K562 (cell line): ENCODE measurements around the gene MS4A2. TPM values are rescaled to one million over a fixed set of nuclear protein-coding genes. Genes with fewer than 3 reads are reported as not detected.

Experiments
- EP300 ChIP-seq: IDR thresholded peaks from 2 replicates; pipeline ENCODE4 v1.6.1; 2012; ENCODE audit warnings: low read length, improper control_type of control experiment
- KLF16 ChIP-seq: IDR thresholded peaks from 2 replicates; pipeline ENCODE4 v1.6.1; 2016; ENCODE audit warnings: antibody characterized with exemption
- NFATC3 ChIP-seq: fragments of 450-650 bp; IDR thresholded peaks from 2 replicates; pipeline ENCODE4 v1.6.1; 2017; ENCODE audit warnings: mild to moderate bottlenecking
- NR2F6 ChIP-seq: fragments of 450-650 bp; formaldehyde crosslinking; IDR thresholded peaks from 2 replicates; pipeline ENCODE4 v1.4.0; 2020; ENCODE audit warnings: mild to moderate bottlenecking
- NRF1 ChIP-seq, 2 experiments: fragments of 450-650 bp; IDR thresholded peaks in 1 of 2; conservative IDR thresholded peaks in 1 of 2; 2 replicates each; pipeline ENCODE4 v1.6.1; 2014; ENCODE audit warnings: mild to moderate bottlenecking in 2 of 2
- SP2 ChIP-seq: IDR thresholded peaks from 2 replicates; pipeline ENCODE4 v1.6.1; 2011; ENCODE audit warnings: mild to moderate bottlenecking, low read depth, low read length, moderate library complexity; ENCODE audit not compliant: poor library complexity, severe bottlenecking; ENCODE audit errors: extremely low read depth
- XRCC3 ChIP-seq: fragments of 450-650 bp; IDR thresholded peaks from 2 replicates; pipeline ENCODE4 v1.6.1; 2017; ENCODE audit warnings: mild to moderate bottlenecking, moderate library complexity
- ZKSCAN8 ChIP-seq: fragments of 200-800 bp; sonication (Bioruptor generic); IDR thresholded peaks from 2 replicates; pipeline ENCODE4 v1.6.1; 2016; ENCODE audit warnings: missing genetic modification characterization, missing compliant biosample characterization
- ZNF124 ChIP-seq: sonication (generic); formaldehyde crosslinking; IDR thresholded peaks from 2 replicates; pipeline ENCODE4 v1.8.1; 2022; ENCODE audit warnings: missing genetic modification reagents
- ZNF175 ChIP-seq: fragments of 200-800 bp; sonication (Bioruptor generic); IDR thresholded peaks from 2 replicates; pipeline ENCODE4 v1.6.1; 2016; ENCODE audit warnings: low read depth, mild to moderate bottlenecking, missing genetic modification characterization, missing compliant biosample characterization
- ZNF324 ChIP-seq: fragments of 250-450 bp; sonication (Bioruptor Pico); IDR thresholded peaks from 2 replicates; pipeline ENCODE4 v1.4.0; 2020; ENCODE audit warnings: mild to moderate bottlenecking
- ZNF347 ChIP-seq: fragments of 450-650 bp; formaldehyde crosslinking; IDR thresholded peaks from 2 replicates; pipeline ENCODE4 v1.4.0; 2020; ENCODE audit warnings: low read depth, mild to moderate bottlenecking, moderate library complexity
- ZSCAN32 ChIP-seq: fragments of 450-650 bp; formaldehyde crosslinking; IDR thresholded peaks from 2 replicates; pipeline ENCODE4 v1.4.0; 2020; ENCODE audit warnings: mild to moderate bottlenecking, moderate library complexity
- polyA plus RNA-seq, 8 experiments: library from polyadenylated mRNA; depleted of rRNA in 4 of 8; stranded (reverse) in 5 of 8; unstranded in 3 of 8; fragments of >200 nt; fragmentation: Nextera tagmentation in 2 of 8; fragmentation: Illumina TruSeq in 1 of 8; extraction: Ambion mirVana in 2 of 8; extraction: Trizol in 1 of 8; gene quantifications; 2 replicates each; pipeline versions ENCODE4 v1.2.1 to v1.2.3, GENCODE V29; 2011 to 2014; ENCODE audit warnings: inconsistent platforms in 1 of 8, missing spikeins in 1 of 8
- total RNA-seq, 7 experiments: library from RNA; depleted of rRNA in 6 of 7; stranded (reverse); fragments of >200 nt in 6 of 7; fragmentation: Illumina TruSeq in 2 of 7; extraction: Trizol in 2 of 7; gene quantifications; 2 replicates each; pipeline versions ENCODE4 v1.2.1 to v1.2.3, GENCODE V29; 2011 to 2021; ENCODE audit warnings: low replicate concordance in 1 of 7
- TF ChIP-seq, protein P1 (sequence below): sonication (generic); formaldehyde crosslinking; IDR thresholded peaks from 2 replicates; pipeline ENCODE4 v1.8.0; 2022; ENCODE audit warnings: mild to moderate bottlenecking, missing genetic modification reagents
- TF ChIP-seq, protein P2 (sequence below): fragments of 450-650 bp; IDR thresholded peaks from 2 replicates; pipeline ENCODE4 v1.6.1; 2016; ENCODE audit warnings: missing biosample characterization, missing genetic modification characterization
- TF ChIP-seq, protein P3 (sequence below): sonication (generic); formaldehyde crosslinking; IDR thresholded peaks from 2 replicates; pipeline ENCODE4 v1.8.1; 2023; ENCODE audit warnings: mild to moderate bottlenecking, missing genetic modification reagents, moderate library complexity
- TF ChIP-seq, protein P4 (sequence below): fragments of 450-650 bp; IDR thresholded peaks from 2 replicates; pipeline ENCODE4 v1.7.1; 2018; ENCODE audit warnings: mild to moderate bottlenecking, low read depth; ENCODE audit not compliant: partially characterized antibody
- TF ChIP-seq, protein P5 (sequence below): fragments of 450-650 bp; IDR thresholded peaks from 2 replicates; pipeline ENCODE4 v1.6.1; 2016
- TF ChIP-seq, protein P6 (sequence below): fragments of 250-450 bp; sonication (Bioruptor Pico); IDR thresholded peaks from 2 replicates; pipeline ENCODE4 v1.6.1; 2021; ENCODE audit warnings: mild to moderate bottlenecking

The MS4A2 gene
- total and polyA plus RNA-seq, 9 of the 15 experiments (the other 6 are each of a cell fraction or from before 2014, with no cell fraction given), result 0.06 to 5.7 (median 0.86) TPM

DNA sequence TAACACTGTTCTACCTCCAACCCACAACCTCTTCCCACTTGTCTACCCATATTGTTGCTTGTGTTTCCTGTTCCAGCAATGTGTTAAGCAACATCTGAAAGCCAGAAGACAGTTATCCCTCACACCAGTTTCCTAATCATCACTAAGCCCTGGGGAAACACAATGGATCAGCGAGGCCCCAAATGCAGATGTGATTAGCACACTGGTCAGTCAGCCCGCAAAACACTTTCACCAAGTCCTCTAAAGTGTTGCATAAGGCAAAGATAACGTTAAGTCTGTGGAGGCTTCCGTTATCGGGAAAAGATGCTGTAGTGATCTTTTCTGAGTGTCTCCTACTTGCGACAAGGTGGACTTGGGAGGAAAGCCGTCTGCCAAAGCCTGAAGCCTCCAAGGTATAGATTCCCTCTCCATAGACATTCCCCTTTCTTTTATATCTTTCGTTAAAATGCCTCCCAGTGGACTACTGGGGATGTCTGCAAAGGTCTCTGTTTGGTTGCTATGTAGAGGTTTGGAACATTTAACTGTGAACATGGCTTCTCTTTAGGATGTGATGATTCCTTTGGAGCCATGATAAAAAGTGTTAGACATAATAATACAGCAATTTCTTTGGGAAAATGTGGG, 32.0 kb upstream of the MS4A2 start, which contains the start of gene MS4A3 (continued):
- TF ChIP-seq, protein P1, sequence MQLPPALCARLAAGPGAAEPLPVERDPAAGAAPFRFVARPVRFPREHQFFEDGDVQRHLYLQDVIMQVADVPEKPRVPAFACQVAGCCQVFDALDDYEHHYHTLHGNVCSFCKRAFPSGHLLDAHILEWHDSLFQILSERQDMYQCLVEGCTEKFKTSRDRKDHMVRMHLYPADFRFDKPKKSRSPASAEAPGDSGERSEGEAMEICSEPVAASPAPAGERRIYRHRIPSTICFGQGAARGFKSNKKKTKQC, result no peak
- TF ChIP-seq NR2F6 (no peak), NRF1 (conservative IDR thresholded peaks at IDR 0.05 in 1 of 2, IDR thresholded peaks at IDR 0.05 in 1 of 2) (0 out of 4 replicates have a peak, but pooled peaks of 1 of the 2 experiments have one; percentile 9), ZNF124 (CRISPR knock-in tag) (no peak), ZNF347 (CRISPR knock-in tag) (no peak), EP300 (peak; percentile 78), ZNF175 (no peak), ZSCAN32 (no peak), ZKSCAN8 (CRISPR knock-in tag) (no peak), ZNF324 (CRISPR knock-in tag) (no peak), KLF16 (peak; percentile 69; the same call in 1 of the 2 replicates), XRCC3 (no peak), NFATC3 (no peak), SP2 (no peak)
- TF ChIP-seq, protein P2, sequence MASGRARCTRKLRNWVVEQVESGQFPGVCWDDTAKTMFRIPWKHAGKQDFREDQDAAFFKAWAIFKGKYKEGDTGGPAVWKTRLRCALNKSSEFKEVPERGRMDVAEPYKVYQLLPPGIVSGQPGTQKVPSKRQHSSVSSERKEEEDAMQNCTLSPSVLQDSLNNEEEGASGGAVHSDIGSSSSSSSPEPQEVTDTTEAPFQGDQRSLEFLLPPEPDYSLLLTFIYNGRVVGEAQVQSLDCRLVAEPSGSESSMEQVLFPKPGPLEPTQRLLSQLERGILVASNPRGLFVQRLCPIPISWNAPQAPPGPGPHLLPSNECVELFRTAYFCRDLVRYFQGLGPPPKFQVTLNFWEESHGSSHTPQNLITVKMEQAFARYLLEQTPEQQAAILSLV (tag), result peak; percentile 69
- TF ChIP-seq, protein P3, sequence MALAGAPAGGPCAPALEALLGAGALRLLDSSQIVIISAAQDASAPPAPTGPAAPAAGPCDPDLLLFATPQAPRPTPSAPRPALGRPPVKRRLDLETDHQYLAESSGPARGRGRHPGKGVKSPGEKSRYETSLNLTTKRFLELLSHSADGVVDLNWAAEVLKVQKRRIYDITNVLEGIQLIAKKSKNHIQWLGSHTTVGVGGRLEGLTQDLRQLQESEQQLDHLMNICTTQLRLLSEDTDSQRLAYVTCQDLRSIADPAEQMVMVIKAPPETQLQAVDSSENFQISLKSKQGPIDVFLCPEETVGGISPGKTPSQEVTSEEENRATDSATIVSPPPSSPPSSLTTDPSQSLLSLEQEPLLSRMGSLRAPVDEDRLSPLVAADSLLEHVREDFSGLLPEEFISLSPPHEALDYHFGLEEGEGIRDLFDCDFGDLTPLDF, result no peak
- TF ChIP-seq, protein P4, sequence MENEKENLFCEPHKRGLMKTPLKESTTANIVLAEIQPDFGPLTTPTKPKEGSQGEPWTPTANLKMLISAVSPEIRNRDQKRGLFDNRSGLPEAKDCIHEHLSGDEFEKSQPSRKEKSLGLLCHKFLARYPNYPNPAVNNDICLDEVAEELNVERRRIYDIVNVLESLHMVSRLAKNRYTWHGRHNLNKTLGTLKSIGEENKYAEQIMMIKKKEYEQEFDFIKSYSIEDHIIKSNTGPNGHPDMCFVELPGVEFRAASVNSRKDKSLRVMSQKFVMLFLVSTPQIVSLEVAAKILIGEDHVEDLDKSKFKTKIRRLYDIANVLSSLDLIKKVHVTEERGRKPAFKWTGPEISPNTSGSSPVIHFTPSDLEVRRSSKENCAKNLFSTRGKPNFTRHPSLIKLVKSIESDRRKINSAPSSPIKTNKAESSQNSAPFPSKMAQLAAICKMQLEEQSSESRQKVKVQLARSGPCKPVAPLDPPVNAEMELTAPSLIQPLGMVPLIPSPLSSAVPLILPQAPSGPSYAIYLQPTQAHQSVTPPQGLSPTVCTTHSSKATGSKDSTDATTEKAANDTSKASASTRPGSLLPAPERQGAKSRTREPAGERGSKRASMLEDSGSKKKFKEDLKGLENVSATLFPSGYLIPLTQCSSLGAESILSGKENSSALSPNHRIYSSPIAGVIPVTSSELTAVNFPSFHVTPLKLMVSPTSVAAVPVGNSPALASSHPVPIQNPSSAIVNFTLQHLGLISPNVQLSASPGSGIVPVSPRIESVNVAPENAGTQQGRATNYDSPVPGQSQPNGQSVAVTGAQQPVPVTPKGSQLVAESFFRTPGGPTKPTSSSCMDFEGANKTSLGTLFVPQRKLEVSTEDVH, result no peak
- TF ChIP-seq, protein P5, sequence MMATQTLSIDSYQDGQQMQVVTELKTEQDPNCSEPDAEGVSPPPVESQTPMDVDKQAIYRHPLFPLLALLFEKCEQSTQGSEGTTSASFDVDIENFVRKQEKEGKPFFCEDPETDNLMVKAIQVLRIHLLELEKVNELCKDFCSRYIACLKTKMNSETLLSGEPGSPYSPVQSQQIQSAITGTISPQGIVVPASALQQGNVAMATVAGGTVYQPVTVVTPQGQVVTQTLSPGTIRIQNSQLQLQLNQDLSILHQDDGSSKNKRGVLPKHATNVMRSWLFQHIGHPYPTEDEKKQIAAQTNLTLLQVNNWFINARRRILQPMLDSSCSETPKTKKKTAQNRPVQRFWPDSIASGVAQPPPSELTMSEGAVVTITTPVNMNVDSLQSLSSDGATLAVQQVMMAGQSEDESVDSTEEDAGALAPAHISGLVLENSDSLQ, result no peak
- TF ChIP-seq, protein P6, sequence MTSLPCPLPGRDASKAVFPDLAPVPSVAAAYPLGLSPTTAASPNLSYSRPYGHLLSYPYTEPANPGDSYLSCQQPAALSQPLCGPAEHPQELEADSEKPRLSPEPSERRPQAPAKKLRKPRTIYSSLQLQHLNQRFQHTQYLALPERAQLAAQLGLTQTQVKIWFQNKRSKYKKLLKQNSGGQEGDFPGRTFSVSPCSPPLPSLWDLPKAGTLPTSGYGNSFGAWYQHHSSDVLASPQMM (CRISPR knock-in tag), result no peak
